Body of pancreas (tissue), 4 donors: ENCODE measurements around the gene ATG2A. TPM values are rescaled to one million over a fixed set of nuclear protein-coding genes. Genes with fewer than 3 reads are reported as not detected.
A peak's percentile ranks its signal among the peaks of the same experiment; 100 is the strongest.

Experiments used
- ATAC-seq: fragments of 150-250 bp; one replicate; pipeline ENCODE4 v1.9.1; 2016
- DNase-seq, 4 donors: peaks; one replicate each; pipeline ENCODE4 v3.0.0-alpha.2; 2019
- H3K27ac ChIP-seq, 4 donors: fragments of 200-600 bp; sonication (generic); 1 replicate in 3 of 4; 2 replicates in 1 of 4; pipeline versions ENCODE4 v1.5.1 to v1.6.1; 2016 to 2019; ENCODE audit warnings: mild to moderate bottlenecking in 1 of 4, mixed read lengths in 1 of 4, moderate library complexity in 1 of 4
- H3K27me3 ChIP-seq, 2 donors: fragments of 200-600 bp; sonication (generic); one replicate each; pipeline ENCODE4 v1.6.0; 2016; ENCODE audit warnings: mild to moderate bottlenecking in 1 of 2
- H3K36me3 ChIP-seq, 2 donors: fragments of 200-600 bp; sonication (generic); replicated peaks in 1 of 2; 2 replicates each; pipeline ENCODE4 v1.5.1; 2016; ENCODE audit warnings: low read depth in 2 of 2; ENCODE audit not compliant: insufficient read depth in 1 of 2
- H3K4me1 ChIP-seq: fragments of 200-600 bp; sonication (generic); one replicate; pipeline ENCODE4 v1.6.0; 2016
- H3K4me3 ChIP-seq, 2 donors: fragments of 200-600 bp; sonication (generic); 1 replicate in 1 of 2; 2 replicates in 1 of 2; pipeline ENCODE4 v1.5.1; 2016 to 2019
- H3K9me3 ChIP-seq, 3 donors: fragments of 200-600 bp; sonication (generic); 1 replicate in 2 of 3; 2 replicates in 1 of 3; pipeline ENCODE4 v1.5.1; 2016
- POLR2A ChIP-seq, 3 donors: fragments of 450-650 bp; IDR thresholded peaks; one replicate each; pipeline ENCODE4 v1.6.1; 2016; ENCODE audit warnings: antibody characterized with exemption in 3 of 3, mild to moderate bottlenecking in 2 of 3
- WGBS, 2 donors: methylation state at CpG; one replicate each; pipeline ENCODE4 v1.1.5; 2017; 5-methylcytosine and 5-hydroxymethylcytosine counted together
- intact Hi-C: fragments of 100-400 bp; cut with DNase I; formaldehyde crosslinking; loops from one replicate; pipeline ENCODE4 v1.15.1; 2023
- total RNA-seq, 2 donors: library from RNA; depleted of rRNA; stranded (reverse); fragments of >200 nt; gene quantifications; one replicate each; pipeline ENCODE4 v1.1.0, GENCODE V29; 2016
- TF ChIP-seq, protein P1 (sequence below), 7 experiments: fragments of 450-650 bp in 4 of 7; fragments of 200-600 bp in 3 of 7; sonication (generic) in 3 of 7; IDR thresholded peaks; one replicate each; pipeline ENCODE4 v1.5.1; 2016 to 2019; ENCODE audit warnings: antibody characterized with exemption in 7 of 7

Gene ATG2A
- total RNA-seq, 2 donors from 2014 or later: 16.3 to 34.3 TPM

DNA sequence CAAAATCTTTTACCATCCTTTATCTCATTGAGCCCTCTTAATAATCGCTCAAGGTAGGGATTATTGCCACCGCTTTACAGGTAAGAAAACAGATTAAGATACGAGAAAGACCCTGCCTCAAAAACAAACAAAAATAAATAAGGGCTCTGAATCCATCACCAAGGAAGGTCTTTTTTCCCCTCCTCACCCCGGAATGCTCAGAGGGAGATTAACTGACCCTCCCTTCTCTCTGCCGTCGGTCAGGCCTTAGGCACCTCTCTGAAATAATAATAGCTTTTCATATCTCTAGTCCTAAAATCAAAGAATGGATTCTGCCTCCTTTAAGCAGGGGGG lies 620 bp upstream of the ATG2A start:
- intact Hi-C loops: no loop called here
- 5 to 6% methylated on average over 6 of the region's 6 CpGs for WGBS, 2 donors
- H3K27ac ChIP-seq: peak overlapping the region; percentile 35 to 82 (median 76)

DNA sequence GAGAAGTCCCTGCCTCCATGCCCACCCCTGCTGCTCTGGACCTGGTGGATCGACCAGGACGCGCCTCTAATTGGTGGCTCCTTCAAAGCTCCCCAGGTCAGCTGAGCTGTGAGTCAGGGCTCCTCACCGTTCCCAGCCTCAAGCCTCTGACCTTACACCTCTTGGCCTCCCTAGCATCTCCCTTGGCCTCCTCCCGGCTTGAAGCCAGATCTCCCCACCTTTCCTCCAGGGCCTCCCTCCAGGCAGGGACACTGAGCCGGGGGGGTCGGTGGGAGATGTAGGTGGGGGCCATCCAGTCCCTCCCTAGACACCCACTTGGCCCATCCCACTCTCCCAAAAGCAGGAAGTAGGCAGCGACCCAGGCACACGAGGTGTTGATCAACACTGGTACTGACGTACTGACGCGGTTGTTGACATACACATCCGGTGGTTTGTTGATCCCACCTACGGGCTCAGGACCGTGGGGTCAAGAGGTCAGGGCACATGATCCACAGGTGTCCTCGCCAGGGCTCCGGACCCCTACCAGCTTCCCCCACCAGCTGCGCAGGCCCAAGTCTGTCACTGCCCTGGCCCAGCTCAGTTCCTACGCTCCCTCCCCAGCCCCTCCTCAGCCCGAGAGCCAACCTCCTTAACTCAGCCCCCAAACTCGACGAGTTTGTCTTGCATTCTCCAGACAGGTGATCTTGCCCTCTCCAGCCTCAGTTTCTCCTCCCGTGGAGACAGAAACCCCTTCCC lies 802 bp downstream of the ATG2A start:
- Histone ChIP-seq H3K27ac (peak overlapping the region; percentile 39 to 80 (median 60)), H3K4me1 (peaks cover 30% of the 10 kb centered on the region), H3K27me3 (no peaks in the 10 kb centered on the region), H3K36me3 (peaks cover 0 to 7% of the 10 kb centered on the region in 2 donors), H3K4me3 (peak overlapping the region; percentile 43 to 74), H3K9me3 (no peaks in the 10 kb centered on the region)
- whole genome bisulfite sequencing, 2 donors: 4 to 7% methylated on average over 13 to 23 of the region's 23 CpGs
- ATAC-seq (no peak), DNase-seq (peak in 2 of 4 donors; percentile 49 to 52)
- no peak for TF ChIP-seq POLR2A (IDR thresholded peaks at IDR 0.05)
- TF ChIP-seq, protein P1, sequence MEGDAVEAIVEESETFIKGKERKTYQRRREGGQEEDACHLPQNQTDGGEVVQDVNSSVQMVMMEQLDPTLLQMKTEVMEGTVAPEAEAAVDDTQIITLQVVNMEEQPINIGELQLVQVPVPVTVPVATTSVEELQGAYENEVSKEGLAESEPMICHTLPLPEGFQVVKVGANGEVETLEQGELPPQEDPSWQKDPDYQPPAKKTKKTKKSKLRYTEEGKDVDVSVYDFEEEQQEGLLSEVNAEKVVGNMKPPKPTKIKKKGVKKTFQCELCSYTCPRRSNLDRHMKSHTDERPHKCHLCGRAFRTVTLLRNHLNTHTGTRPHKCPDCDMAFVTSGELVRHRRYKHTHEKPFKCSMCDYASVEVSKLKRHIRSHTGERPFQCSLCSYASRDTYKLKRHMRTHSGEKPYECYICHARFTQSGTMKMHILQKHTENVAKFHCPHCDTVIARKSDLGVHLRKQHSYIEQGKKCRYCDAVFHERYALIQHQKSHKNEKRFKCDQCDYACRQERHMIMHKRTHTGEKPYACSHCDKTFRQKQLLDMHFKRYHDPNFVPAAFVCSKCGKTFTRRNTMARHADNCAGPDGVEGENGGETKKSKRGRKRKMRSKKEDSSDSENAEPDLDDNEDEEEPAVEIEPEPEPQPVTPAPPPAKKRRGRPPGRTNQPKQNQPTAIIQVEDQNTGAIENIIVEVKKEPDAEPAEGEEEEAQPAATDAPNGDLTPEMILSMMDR (IDR thresholded peaks at IDR 0.05): no peak
- intact Hi-C loops: no loop called here

More for the DNA sequence above, 620 bp upstream of the ATG2A start:
- ATAC-seq (no peak), DNase-seq (no peak)
- H3K36me3 ChIP-seq: no peaks in the 10 kb centered on the region
- H3K4me1 ChIP-seq: peaks cover 30% of the 10 kb centered on the region
- no peak for TF ChIP-seq POLR2A (IDR thresholded peaks at IDR 0.05)
- TF ChIP-seq, protein P1 (IDR thresholded peaks at IDR 0.05): peak in 1 of 7 experiments; percentile 4
- H3K27me3 ChIP-seq: no peaks in the 10 kb centered on the region
- H3K4me3 ChIP-seq: peak overlapping the region; percentile 14 to 44
- no peaks in the 10 kb centered on the region for H3K9me3 ChIP-seq

DNA sequence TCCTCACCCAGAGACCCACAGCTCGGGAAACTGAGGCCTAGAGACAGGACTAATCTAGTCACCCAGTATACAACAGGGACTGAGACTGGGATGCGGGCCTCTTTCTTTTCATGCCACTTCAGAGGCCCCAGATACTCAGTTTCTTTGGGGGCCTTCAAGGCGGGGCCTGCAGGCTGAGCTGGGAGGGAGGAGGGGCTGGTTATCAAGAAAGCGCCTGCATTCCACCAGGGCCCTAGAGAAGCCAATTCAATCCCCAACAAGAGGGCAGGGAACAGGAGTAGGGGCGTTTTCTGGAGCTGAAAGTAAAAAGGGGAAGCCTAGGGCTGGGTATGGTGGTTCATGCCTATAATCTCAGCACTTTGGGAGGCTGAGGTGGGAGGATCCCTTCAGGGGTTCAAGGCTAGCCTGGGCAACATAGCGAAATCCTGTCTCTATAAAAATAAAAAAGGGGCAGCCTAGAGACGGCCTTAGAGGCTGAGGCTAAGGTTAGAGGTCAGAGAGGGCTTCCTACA lies 1.6 kb downstream of the ATG2A start:
- H3K4me1 ChIP-seq: peaks cover 30% of the 10 kb centered on the region
- H3K27ac ChIP-seq: no peak overlapping the region
- peaks cover 0 to 14% of the 10 kb centered on the region in 2 donors for H3K36me3 ChIP-seq
- no peak overlapping the region for H3K4me3 ChIP-seq
- no peak for ATAC-seq
- 68 to 76% methylated on average over 7 of the region's 7 CpGs for WGBS, 2 donors
- no peaks in the 10 kb centered on the region for H3K27me3 ChIP-seq
- intact Hi-C loops: no loop called here
- H3K9me3 ChIP-seq: no peaks in the 10 kb centered on the region
- TF ChIP-seq, protein P1 (IDR thresholded peaks at IDR 0.05): no peak
- TF ChIP-seq POLR2A (IDR thresholded peaks at IDR 0.05): no peak
- no peak for DNase-seq

DNA sequence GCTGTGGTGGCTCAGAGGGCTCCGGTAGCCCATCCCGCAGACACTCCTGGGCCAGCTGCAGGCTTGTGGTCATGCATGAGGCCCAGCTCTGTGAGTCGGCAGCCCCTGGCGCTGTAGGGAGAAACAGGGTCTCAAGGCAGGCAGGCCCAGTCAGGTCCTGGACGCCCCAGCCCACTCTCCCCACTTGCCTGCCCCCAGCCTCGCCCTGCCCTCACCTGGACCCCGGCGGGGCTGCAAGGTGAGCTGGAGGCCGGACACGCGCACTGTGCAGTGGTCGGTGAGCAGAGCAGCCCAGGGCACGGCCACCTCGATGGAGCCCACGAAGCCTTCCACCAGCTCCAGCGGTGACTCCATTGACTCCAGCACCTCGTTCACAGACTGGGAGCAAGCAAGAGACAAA lies 2.9 kb downstream of the ATG2A start:
- intact Hi-C loops: no loop called here
- H3K27me3 ChIP-seq: no peaks in the 10 kb centered on the region
- H3K4me1 ChIP-seq: peaks cover 30% of the 10 kb centered on the region
- TF ChIP-seq, protein P1 (IDR thresholded peaks at IDR 0.05): no peak
- 93 to 94% methylated on average over 3 to 17 of the region's 17 CpGs for WGBS, 2 donors
- ATAC-seq (no peak), DNase-seq (no peak)
- no peak overlapping the region for H3K27ac ChIP-seq
- no peak overlapping the region for H3K4me3 ChIP-seq
- H3K9me3 ChIP-seq: no peaks in the 10 kb centered on the region
- peaks cover 0 to 19% of the 10 kb centered on the region in 2 donors for H3K36me3 ChIP-seq
